Neutrophil (primary cell): ENCODE data around the gene XPNPEP2.

Experiments
- H3K27ac ChIP-seq: fragments of 200-600 bp; sonication (generic); 2 replicates; pipeline ENCODE4 v1.5.1; 2016; ENCODE audit warnings: mild to moderate bottlenecking, moderate library complexity
- H3K27me3 ChIP-seq: fragments of 200-600 bp; sonication (generic); 2 replicates; pipeline ENCODE4 v1.6.0; 2016; ENCODE audit warnings: mild to moderate bottlenecking
- H3K36me3 ChIP-seq: fragments of 200-600 bp; sonication (generic); 2 replicates; pipeline ENCODE4 v1.5.1; 2017
- H3K4me1 ChIP-seq, 2 experiments: fragments of 200-600 bp in 1 of 2; sonication (generic) in 1 of 2; 1 replicate in 1 of 2; 2 replicates in 1 of 2; pipeline versions ENCODE4 v1.5.1 to v1.6.1; 2013 to 2016; ENCODE audit warnings: low read depth in 1 of 2, low read length in 1 of 2, mild to moderate bottlenecking in 1 of 2, moderate library complexity in 1 of 2; ENCODE audit not compliant: control insufficient read depth in 1 of 2, insufficient read depth in 1 of 2
- H3K4me3 ChIP-seq, 2 experiments: fragments of 200-600 bp in 1 of 2; sonication (generic) in 1 of 2; 1 replicate in 1 of 2; 2 replicates in 1 of 2; pipeline ENCODE4 v1.5.1; 2013 to 2016; ENCODE audit warnings: low read depth in 1 of 2, low read length in 1 of 2, mild to moderate bottlenecking in 1 of 2, moderate library complexity in 1 of 2
- H3K9me3 ChIP-seq: fragments of 200-600 bp; sonication (generic); 2 replicates; pipeline ENCODE4 v1.5.1; 2016
- CTCF ChIP-seq: fragments of 200-600 bp; sonication (generic); IDR thresholded peaks from 2 replicates; pipeline ENCODE4 v1.5.1; 2016; ENCODE audit warnings: antibody characterized with exemption

Gene XPNPEP2

GRCh38 chrX:129818123-129818522, 79.3 kb downstream of the XPNPEP2 start:
- TF ChIP-seq CTCF: no peak
- H3K4me1 ChIP-seq: peaks cover 3 to 4% of the 10 kb centered on the region in 2 experiments
- no peak overlapping the region for H3K27ac ChIP-seq
- H3K36me3 ChIP-seq: no peaks in the 10 kb centered on the region
- H3K27me3 ChIP-seq: no peaks in the 10 kb centered on the region
- no peaks in the 10 kb centered on the region for H3K9me3 ChIP-seq
- H3K4me3 ChIP-seq: no peak overlapping the region
